ENCODE results near the gene FIBCD1.

Gene FIBCD1

GRCh38 chr9:130954317-130954716, 15.3 kb upstream of the FIBCD1 start:
- no peak for DNase-seq

- DNase-seq, result no peak
Measured at GRCh38 chr9:130952065-130952762, 13.2 kb upstream of the FIBCD1 start.

- DNase-seq, result no peak
Measured at GRCh38 chr9:130950039-130950311, 10.9 kb upstream of the FIBCD1 start.

- DNase-seq, result no peak
Measured at GRCh38 chr9:130949188-130950038, 10.4 kb upstream of the FIBCD1 start.

GRCh38 chr9:130948266-130948665, 9.2 kb upstream of the FIBCD1 start:
- no peak for DNase-seq

GRCh38 chr9:130947618-130948140, 8.6 kb upstream of the FIBCD1 start:
- DNase-seq, result no peak

GRCh38 chr9:130946766-130947617, 7.9 kb upstream of the FIBCD1 start:
- DNase-seq, result no peak

- DNase-seq, result no peak
Measured at GRCh38 chr9:130945173-130945572, 6.1 kb upstream of the FIBCD1 start.

GRCh38 chr9:130944510-130945058, 5.5 kb upstream of the FIBCD1 start:
- no peak for DNase-seq

- no peak for DNase-seq
Measured at GRCh38 chr9:130943777-130944176, 4.7 kb upstream of the FIBCD1 start.

- DNase-seq, result no peak
Measured at GRCh38 chr9:130943221-130943620, 4.2 kb upstream of the FIBCD1 start.

GRCh38 chr9:130942679-130943078, 3.6 kb upstream of the FIBCD1 start:
- DNase-seq, result no peak

- DNase-seq, result no peak
Measured at GRCh38 chr9:130942084-130942483, 3.0 kb upstream of the FIBCD1 start.

- DNase-seq, result peak; percentile 56
Measured at GRCh38 chr9:130940693-130941576, 1.9 kb upstream of the FIBCD1 start.

- DNase-seq, result no peak
Measured at GRCh38 chr9:130940027-130940549, 1.0 kb upstream of the FIBCD1 start.

GRCh38 chr9:130939405-130940026, 469 bp upstream of the FIBCD1 start:
- DNase-seq, result no peak

GRCh38 chr9:130938184-130938651, 829 bp downstream of the FIBCD1 start:
- no peak for DNase-seq

GRCh38 chr9:130937146-130938076, 1.6 kb downstream of the FIBCD1 start:
- no peak for DNase-seq

GRCh38 chr9:130936285-130937117, 2.5 kb downstream of the FIBCD1 start:
- no peak for DNase-seq

All from stimulated activated naive CD4-positive, alpha-beta T cell treated with Interleukin-2 at 50 U/mL for 16 hours (primary cell).